D341Med (cell line): Measurements from ENCODE around the gene FAM135A.
A peak's percentile ranks its signal among the peaks of the same experiment; 100 is the strongest.
"Not testable (repeated sequence)": the region's sequence is repeated elsewhere in the genome, so short reads cannot be mapped to it uniquely, and the experiment has no call there.

Experiments used
- DNase-seq: peaks from one replicate; pipeline ENCODE4 v3.0.0; 2012; ENCODE audit warnings: low spot score

FAM135A gene

GRCh38 chr6:70547313-70547712, 134.0 kb downstream of the FAM135A start:
- no peak for DNase-seq

- no peak for DNase-seq
These were observed 134.6 kb downstream of the FAM135A start for GRCh38 chr6:70547905-70548304.

- no peak for DNase-seq
These were observed 136.0 kb downstream of the FAM135A start for GRCh38 chr6:70549327-70549726.

GRCh38 chr6:70551566-70551965, 138.3 kb downstream of the FAM135A start:
- no peak for DNase-seq

- DNase-seq = not testable (repeated sequence)
These were observed 139.1 kb downstream of the FAM135A start for GRCh38 chr6:70552286-70552940.

GRCh38 chr6:70552974-70553373, 139.7 kb downstream of the FAM135A start:
- DNase-seq = no peak

- no peak for DNase-seq
These were observed 144.7 kb downstream of the FAM135A start for GRCh38 chr6:70557998-70558397.

GRCh38 chr6:70562401-70562800, 149.1 kb downstream of the FAM135A start:
- not testable (repeated sequence) for DNase-seq

GRCh38 chr6:70563530-70563929, 150.2 kb downstream of the FAM135A start:
- no peak for DNase-seq

GRCh38 chr6:70566751-70567382, 153.6 kb downstream of the FAM135A start, which contains the start of gene SDHAF4:
SDHAF4 (plus strand) TSS chr6:70566930; CDS start chr6:70566941, 11 bp downstream.
- peak; percentile 99 for DNase-seq

- DNase-seq = no peak
These were observed 161.3 kb downstream of the FAM135A start for GRCh38 chr6:70574643-70575042.

GRCh38 chr6:70575899-70576495, 162.7 kb downstream of the FAM135A start:
- DNase-seq = no peak

- DNase-seq = no peak
These were observed 172.8 kb downstream of the FAM135A start for GRCh38 chr6:70586114-70586513.

GRCh38 chr6:70590400-70590799, 177.1 kb downstream of the FAM135A start:
- DNase-seq = no peak

- DNase-seq = no peak
These were observed 179.2 kb downstream of the FAM135A start for GRCh38 chr6:70592391-70593117.

GRCh38 chr6:70593118-70593486, 179.8 kb downstream of the FAM135A start:
- no peak for DNase-seq

- no peak for DNase-seq
These were observed 185.9 kb downstream of the FAM135A start for GRCh38 chr6:70599187-70599586.

- DNase-seq = no peak
These were observed 187.7 kb downstream of the FAM135A start for GRCh38 chr6:70601014-70601413.

- no peak for DNase-seq
These were observed 190.9 kb downstream of the FAM135A start for GRCh38 chr6:70604254-70604653.

- not testable (repeated sequence) for DNase-seq
These were observed 194.1 kb downstream of the FAM135A start for GRCh38 chr6:70607371-70607770.

- DNase-seq = not testable (repeated sequence)
These were observed 195.9 kb downstream of the FAM135A start for GRCh38 chr6:70609181-70609580.
